Neural progenitor cell (in vitro differentiated cells): Measurements from ENCODE around the gene CACNG5.

Experiments
- CTCF ChIP-seq: fragments of 200-600 bp; sonication (generic); IDR thresholded peaks from 2 replicates; pipeline ENCODE4 v1.5.1; 2017; ENCODE audit warnings: antibody characterized with exemption, mild to moderate bottlenecking
- EZH2 ChIP-seq: fragments of 200-600 bp; sonication (generic); IDR thresholded peaks from 2 replicates; pipeline ENCODE4 v1.6.1; 2017; ENCODE audit warnings: antibody characterized with exemption, mild to moderate bottlenecking, moderate library complexity

DNA sequence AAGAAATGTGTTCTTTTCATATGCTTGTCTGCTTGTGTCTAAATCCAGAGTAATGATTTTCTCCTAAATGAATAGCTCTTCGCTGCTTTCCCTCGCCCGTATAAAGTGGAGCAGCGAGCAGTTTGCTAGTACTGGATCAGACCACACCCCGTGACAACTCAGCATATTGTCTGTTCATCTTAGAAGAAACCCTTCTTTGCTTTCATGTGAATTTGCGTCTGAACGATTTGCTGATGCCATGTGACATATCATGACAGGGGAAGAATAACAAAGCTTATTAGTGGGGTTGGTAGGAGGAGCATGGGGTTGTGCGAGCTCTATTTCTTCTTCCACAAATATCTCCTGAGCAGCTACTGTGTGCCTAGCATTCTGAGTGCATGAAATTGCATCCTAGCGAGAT is 85.5 kb downstream of the CACNG5 start:
- TF ChIP-seq CTCF: no peak
- no peak for TF ChIP-seq EZH2
